GM19463 (cell line): ENCODE data around the gene PLAGL1.
"Not testable (repeated sequence)": the region's sequence is repeated elsewhere in the genome, so short reads cannot be mapped to it uniquely, and the experiment has no call there.

Experiments
- ATAC-seq: cut with Tn5 transposase; IDR thresholded peaks from one replicate; pipeline ENCODE4 v1.9.1; 2021; ENCODE audit warnings: mild to moderate bottlenecking, moderate library complexity; ENCODE audit not compliant: unreplicated experiment

Gene PLAGL1

DNA sequence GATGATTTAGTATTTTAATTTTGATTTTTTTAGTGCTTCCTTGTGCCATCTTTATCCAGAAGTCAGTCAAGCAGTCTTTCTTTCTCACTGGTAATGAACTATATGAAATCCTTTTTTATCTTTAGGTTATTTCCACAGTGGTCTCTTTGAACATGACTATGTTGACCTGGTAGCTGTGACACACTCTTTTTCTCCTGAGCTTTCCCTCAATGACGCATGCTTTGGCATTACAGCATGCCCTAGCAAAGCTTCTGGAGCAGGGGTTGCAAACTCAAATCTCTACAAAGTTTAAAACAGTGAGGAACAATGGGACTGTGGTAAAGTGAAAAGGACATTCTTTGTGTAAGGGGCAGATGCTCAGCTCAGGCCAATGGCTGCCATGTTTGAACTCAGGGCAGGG lies 4.5 kb upstream of the PLAGL1 start:
- ATAC-seq, result no peak

GRCh38 chr6:144009628-144010027 lies 1.6 kb upstream of the PLAGL1 start:
- ATAC-seq, result not testable (repeated sequence)

DNA sequence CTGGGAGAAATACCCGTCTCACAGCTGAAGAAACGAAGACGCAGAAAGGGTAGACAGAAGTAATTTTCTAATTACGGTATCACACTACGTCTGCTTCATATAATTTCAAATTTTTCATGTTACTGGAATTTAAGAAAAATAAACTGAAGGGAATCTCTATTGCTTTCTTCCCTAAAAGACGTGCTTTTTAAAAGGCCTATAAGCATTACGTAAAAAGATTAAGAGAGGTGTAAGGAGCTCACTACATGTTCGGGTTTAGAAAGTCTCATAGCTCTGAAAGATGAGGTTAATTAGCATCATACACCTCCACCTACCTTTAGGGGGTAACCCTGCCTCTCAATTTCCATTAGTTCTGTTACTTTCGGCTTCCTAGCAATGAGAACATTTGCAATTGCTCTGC lies 787 bp upstream of the PLAGL1 start:
- ATAC-seq, result no peak

GRCh38 chr6:144007478-144008119 lies 460 bp downstream of the PLAGL1 start:
- ATAC-seq, result no peak

- ATAC-seq, result no peak
These were observed 1.2 kb downstream of the PLAGL1 start for GRCh38 chr6:144006736-144007477.

DNA sequence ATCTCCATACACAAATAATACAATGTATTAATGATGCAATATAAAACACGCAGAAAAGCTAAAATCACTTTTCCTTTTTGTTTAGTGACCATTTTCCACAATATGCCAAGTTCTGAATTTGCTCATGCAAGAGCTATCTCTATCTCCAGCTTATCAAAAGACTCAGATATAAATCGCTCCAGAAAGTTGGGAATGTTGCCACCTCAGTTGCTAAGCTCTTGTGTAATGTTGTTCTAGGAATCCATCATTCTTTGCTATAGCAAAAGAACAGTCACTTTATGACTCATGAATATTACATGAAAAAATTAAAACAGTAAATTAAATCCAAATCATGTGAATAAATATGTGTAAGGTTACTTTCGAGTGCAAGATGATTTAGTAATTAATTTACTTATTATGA lies 8.7 kb downstream of the PLAGL1 start:
- no peak for ATAC-seq

GRCh38 chr6:143998686-143999085 lies 9.4 kb downstream of the PLAGL1 start:
- ATAC-seq, result no peak

- no peak for ATAC-seq
These were observed 14.0 kb downstream of the PLAGL1 start for GRCh38 chr6:143993965-143994646.

DNA sequence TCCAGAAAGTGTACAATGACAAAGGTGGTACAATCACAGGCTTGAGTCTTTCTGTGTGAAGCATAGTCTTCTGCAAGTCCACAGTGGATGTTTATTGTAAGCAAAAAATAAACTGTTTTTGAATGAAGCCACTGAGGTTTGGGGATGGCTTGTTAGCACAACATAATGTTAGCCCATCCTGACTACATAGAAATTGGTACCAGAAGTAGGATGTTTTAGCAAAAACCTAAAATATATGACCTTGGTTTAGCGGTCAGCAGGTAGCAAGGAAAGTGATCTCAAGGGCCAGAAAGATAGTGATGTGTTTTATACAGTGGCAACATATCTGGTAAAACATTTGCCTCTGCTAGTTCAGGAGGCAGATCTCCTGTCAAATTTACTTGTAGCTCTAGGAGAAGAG lies 15.8 kb downstream of the PLAGL1 start:
- ATAC-seq, result no peak

- ATAC-seq, result no peak
These were observed 21.5 kb downstream of the PLAGL1 start for GRCh38 chr6:143986463-143987065.

DNA sequence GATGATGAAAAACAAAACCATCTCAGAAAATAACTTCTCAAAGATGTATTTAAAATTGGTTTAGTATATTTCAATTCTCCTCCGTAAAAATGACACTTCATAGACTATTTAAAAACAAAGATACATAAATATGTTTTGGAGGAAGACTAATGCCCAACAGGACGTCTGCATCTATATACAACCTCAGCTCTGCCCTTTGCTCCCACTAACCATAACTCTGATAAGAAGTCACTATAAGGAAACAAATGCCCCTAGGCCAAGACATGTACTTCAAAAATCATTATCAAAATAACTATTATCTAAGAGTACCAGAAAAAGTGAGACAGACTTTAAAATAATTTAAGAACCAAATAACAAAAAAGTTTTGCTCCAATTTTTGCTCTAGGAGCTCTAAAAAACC lies 23.4 kb downstream of the PLAGL1 start:
- no peak for ATAC-seq

DNA sequence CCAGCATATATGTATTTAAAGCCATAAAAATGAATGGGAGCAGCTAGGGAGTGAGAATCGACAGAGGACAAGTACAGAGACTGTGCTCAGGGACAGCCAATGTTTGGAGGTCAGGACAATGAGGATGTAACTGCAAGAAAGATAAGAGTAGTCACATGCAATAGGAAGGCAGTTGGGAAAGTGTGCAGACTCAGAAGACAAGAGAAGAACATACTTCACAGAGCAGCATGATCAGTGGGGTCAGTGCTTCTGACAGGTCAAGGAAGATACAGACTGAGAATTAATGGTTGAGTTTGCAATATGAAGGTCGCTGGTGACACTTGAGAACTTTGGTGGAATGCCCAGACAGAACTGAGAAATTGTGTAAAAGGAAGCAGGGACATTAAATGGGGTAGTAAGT lies 25.1 kb downstream of the PLAGL1 start:
- no peak for ATAC-seq

DNA sequence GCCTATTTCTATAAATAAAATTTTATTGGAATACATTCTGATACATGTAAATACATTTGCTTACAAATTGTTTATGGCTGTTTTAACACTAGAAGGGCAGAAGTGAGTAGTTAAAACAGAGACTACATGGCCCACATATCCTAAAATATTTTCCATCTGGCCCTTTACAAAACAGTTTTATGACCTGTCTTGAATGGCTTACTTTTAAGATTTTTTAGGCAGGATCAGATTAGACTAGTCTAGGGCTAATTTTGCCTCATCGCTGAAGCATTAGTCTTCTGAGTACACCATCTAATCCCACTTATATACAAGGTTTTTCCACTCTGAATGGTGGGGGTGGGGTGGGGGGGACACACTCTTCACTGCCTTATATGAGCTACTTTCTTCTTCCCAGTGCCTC lies 27.1 kb downstream of the PLAGL1 start:
- ATAC-seq, result no peak

- ATAC-seq, result no peak
These were observed 31.2 kb downstream of the PLAGL1 start for GRCh38 chr6:143976806-143977349.

GRCh38 chr6:143974089-143974488 lies 34.0 kb downstream of the PLAGL1 start:
- no peak for ATAC-seq

DNA sequence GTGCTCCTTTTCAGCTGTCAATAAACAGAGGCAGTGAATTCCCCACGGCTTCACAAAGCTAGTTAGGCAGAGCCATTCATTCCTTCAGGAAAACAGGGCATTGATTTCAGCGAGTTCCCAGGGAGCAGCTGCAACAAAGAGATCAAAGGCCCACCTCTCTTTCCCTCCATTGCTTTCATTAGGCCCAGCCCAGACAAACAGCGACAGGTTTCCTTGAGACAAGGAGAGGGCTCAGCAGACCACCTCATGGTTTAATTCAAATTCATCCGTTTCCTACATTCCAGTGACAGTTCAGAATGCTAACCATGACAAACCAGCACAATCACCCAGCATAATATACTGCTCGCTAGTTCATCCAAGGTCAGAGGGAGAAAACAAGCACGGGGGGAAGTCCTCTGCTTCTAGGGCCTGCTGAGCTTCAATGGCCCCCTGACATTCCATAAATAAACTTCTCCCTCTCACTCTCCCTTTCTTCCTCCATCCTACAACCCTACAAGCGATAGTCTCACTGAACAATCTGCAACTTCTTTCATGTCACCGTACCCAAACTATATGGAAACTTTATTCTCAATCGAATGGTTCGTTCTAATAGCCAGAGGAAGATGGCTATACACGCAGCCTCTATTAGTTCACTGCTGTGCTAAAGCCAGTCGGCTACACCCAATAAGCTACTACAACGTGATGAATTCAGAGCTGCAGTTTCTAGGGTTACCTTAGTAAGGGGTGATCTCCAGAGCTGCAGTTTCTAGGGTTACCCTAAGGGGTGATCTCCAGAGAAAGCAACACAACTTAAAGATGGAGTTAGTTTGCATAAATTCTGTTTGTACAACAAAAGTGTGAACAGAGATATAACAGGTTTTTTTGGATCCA lies 34.7 kb downstream of the PLAGL1 start:
- ATAC-seq, result no peak

DNA sequence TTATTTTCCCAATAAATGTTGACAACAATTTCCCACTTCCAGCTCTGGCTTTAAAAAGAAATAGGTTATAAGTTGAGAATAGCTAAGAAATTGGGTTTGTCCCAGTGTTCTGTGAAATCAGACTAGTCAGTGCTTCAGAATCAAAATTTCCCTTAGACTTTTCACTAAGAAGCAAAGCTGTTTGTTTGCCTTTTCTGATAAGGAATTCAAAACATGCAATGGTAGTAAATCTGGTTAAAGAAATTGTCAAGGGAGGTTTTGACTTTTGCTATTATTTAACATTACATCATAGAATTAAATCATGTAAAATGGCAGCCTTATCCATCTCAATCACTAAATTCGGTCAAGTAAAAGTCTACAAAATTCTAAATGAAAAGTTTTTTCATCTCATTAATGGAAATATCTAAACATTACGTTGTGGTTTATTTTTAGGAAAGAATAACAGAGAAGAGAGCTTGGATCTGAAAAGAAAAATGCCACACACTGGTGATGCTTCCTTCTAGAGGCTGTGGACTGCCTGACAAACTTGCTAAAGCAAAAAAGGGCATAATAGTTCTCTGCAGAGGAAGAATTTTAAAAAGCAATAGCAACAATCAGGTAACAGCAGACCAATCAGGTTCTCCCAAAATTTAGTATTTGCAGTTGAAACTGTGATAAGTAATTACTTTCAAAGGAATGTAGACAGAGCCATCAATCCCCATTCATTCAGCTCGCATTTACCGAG lies 36.4 kb downstream of the PLAGL1 start:
- ATAC-seq, result no peak

DNA sequence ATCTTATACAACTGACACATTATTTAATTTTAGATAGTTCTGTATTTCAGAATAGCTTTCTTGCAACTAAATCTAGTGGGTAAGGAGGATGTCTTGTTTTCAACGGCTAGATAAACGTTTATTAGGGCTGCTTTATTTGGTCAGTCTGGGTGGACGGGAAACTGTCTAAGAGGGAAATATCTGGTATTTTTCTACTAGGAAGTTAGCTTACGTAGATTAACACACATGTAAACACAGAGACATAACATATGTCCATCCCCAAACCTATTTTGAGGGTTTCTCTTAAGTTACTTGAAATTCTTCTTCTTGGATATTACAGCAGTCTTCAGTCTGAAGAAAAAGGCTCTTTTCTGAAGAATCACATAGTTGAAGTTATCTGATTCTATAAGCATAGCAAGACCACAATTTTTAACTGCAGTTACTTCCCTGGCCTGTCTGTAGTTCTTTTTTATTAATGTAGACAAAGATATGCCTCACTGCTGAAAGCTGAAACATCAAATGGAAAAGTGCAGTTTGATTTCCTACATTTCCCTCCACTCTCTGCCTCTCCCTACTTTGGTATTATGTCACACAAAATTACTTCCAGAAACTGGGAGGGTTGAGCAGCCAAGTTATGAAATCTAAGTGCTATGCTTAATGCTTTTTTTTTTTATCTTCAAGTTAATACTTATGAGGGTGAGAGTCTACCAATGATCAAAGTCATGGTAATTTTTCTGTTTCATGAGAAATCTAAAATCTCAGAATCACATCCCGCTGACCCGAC lies 37.4 kb downstream of the PLAGL1 start:
- ATAC-seq, result no peak

DNA sequence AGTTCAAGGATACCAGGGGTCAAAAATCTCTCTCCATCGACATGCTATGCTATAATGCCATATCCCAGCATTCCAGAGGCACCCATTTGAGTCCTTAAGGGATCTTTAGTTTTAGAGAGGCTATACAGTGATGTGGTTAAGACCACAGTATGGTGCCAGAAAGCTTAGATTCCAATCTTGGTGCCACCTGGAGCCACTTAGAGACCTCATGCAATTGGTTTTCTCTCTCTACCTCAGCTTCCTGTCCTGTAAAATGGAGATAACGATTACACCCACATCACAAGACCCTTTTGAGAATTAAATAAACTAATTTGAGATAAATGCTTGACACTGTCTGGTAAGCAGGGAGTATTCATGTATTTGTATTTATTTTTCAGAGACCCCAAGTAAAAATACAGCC lies 39.0 kb downstream of the PLAGL1 start:
- ATAC-seq, result no peak
